GM23338 (cell line): ENCODE measurements around the gene HPS4. TPM values are rescaled to one million over a fixed set of nuclear protein-coding genes. Genes with fewer than 3 reads are reported as not detected.
A peak's percentile ranks its signal among the peaks of the same experiment; 100 is the strongest.

Experiments
- ATAC-seq: fragments of 200-7000 bp; cut with Tn5 transposase; 3 replicates; pipeline ENCODE4 v1.9.1; 2020
- DNase-seq: peaks from one replicate; pipeline ENCODE4 v3.0.0-alpha.2; 2015; ENCODE audit warnings: low spot score
- H2AFZ ChIP-seq: fragments of 200-600 bp; sonication (generic); 2 replicates; pipeline ENCODE4 v1.8.0; 2016; ENCODE audit warnings: antibody characterized with exemption, mild to moderate bottlenecking, moderate library complexity
- H3F3A ChIP-seq: fragments of 200-600 bp; sonication (generic); replicated peaks from 2 replicates; pipeline ENCODE4 v1.8.0; 2017; ENCODE audit warnings: antibody characterized with exemption, mixed run types, low read depth
- H3K27ac ChIP-seq: fragments of 200-600 bp; sonication (generic); 2 replicates; pipeline ENCODE4 v1.6.1; 2016; ENCODE audit warnings: low read depth
- H3K27me3 ChIP-seq: fragments of 200-600 bp; sonication (generic); 2 replicates; pipeline ENCODE4 v1.8.0; 2016; ENCODE audit warnings: mild to moderate bottlenecking, mixed run types, moderate library complexity; ENCODE audit not compliant: insufficient read depth
- H3K36me3 ChIP-seq: fragments of 200-600 bp; sonication (generic); 2 replicates; pipeline ENCODE4 v1.8.0; 2016; ENCODE audit warnings: mild to moderate bottlenecking; ENCODE audit not compliant: insufficient read depth
- H3K4me1 ChIP-seq: fragments of 200-600 bp; sonication (generic); 2 replicates; pipeline ENCODE4 v1.8.0; 2016; ENCODE audit warnings: mild to moderate bottlenecking, moderate library complexity; ENCODE audit not compliant: insufficient read depth
- H3K4me2 ChIP-seq: fragments of 200-600 bp; sonication (generic); 2 replicates; pipeline ENCODE4 v1.7.1; 2017; ENCODE audit warnings: mixed run types
- H3K4me3 ChIP-seq: fragments of 200-600 bp; sonication (generic); 2 replicates; pipeline ENCODE4 v1.6.1; 2016; ENCODE audit warnings: mixed run types
- H3K79me2 ChIP-seq: fragments of 200-600 bp; sonication (generic); replicated peaks from 2 replicates; pipeline ENCODE4 v1.8.0; 2017; ENCODE audit warnings: mild to moderate bottlenecking; ENCODE audit not compliant: insufficient read depth
- H3K9me2 ChIP-seq: fragments of 200-600 bp; sonication (generic); 2 replicates; pipeline ENCODE4 v1.8.0; 2017; ENCODE audit not compliant: insufficient read depth
- H4K20me1 ChIP-seq: fragments of 200-600 bp; sonication (generic); replicated peaks from 2 replicates; pipeline ENCODE4 v1.8.0; 2017; ENCODE audit warnings: mild to moderate bottlenecking; ENCODE audit not compliant: insufficient read depth
- H3K27ac Mint-ChIP-seq: 2 replicates; pipeline ENCODE4 v1.8.0; 2020; ENCODE audit warnings: inconsistent platforms, mild to moderate bottlenecking, moderate library complexity, mixed read lengths
- H3K27me3 Mint-ChIP-seq: 3 replicates; pipeline ENCODE4 v1.8.0; 2022; ENCODE audit warnings: low read depth, mild to moderate bottlenecking, moderate library complexity, mixed read lengths, inconsistent platforms; ENCODE audit not compliant: insufficient read depth, poor library complexity
- H3K36me3 Mint-ChIP-seq: 3 replicates; pipeline ENCODE4 v1.8.0; 2021; ENCODE audit warnings: low read depth, mild to moderate bottlenecking, inconsistent platforms, moderate library complexity, mixed read lengths
- H3K4me1 Mint-ChIP-seq: 3 replicates; pipeline ENCODE4 v1.8.0; 2020; ENCODE audit warnings: mild to moderate bottlenecking, inconsistent platforms, mixed read lengths
- H3K4me3 Mint-ChIP-seq: 3 replicates; pipeline ENCODE4 v1.8.0; 2021; ENCODE audit warnings: moderate library complexity, mild to moderate bottlenecking, inconsistent platforms, mixed read lengths
- H3K9me3 Mint-ChIP-seq: 3 replicates; pipeline ENCODE4 v1.8.0; 2020; ENCODE audit warnings: moderate library complexity, mild to moderate bottlenecking, inconsistent platforms, mixed read lengths
- CREB1 ChIP-seq: fragments of 250-450 bp; sonication (Bioruptor Pico); IDR thresholded peaks from 2 replicates; pipeline ENCODE4 v1.5.0; 2020; ENCODE audit warnings: low read depth, mild to moderate bottlenecking, moderate library complexity
- ETS1 ChIP-seq: IDR thresholded peaks from 2 replicates; pipeline ENCODE4 v1.6.1; 2016; ENCODE audit warnings: antibody characterized with exemption
- EZH2 ChIP-seq: fragments of 200-600 bp; sonication (generic); IDR thresholded peaks from one replicate; pipeline ENCODE4 v1.8.0; 2017; ENCODE audit warnings: antibody characterized with exemption, mild to moderate bottlenecking, low read depth; ENCODE audit not compliant: unreplicated experiment
- EZH2phosphoT487 ChIP-seq: fragments of 200-600 bp; sonication (generic); IDR thresholded peaks from one replicate; pipeline ENCODE4 v1.8.1; 2018; ENCODE audit warnings: antibody characterized with exemption; ENCODE audit not compliant: unreplicated experiment
- JUNB ChIP-seq: IDR thresholded peaks from one replicate; pipeline ENCODE4 v1.6.1; 2016; ENCODE audit warnings: antibody characterized with exemption; ENCODE audit not compliant: unreplicated experiment
- POLR2AphosphoS5 ChIP-seq: IDR thresholded peaks from 2 replicates; pipeline ENCODE4 v1.6.1; 2016; ENCODE audit warnings: antibody characterized with exemption, low read depth
- REST ChIP-seq: IDR thresholded peaks from one replicate; pipeline ENCODE4 v1.6.1; 2018; ENCODE audit warnings: antibody characterized with exemption; ENCODE audit not compliant: unreplicated experiment
- STAT1 ChIP-seq: IDR thresholded peaks from one replicate; pipeline ENCODE4 v1.6.1; 2016; ENCODE audit warnings: antibody characterized with exemption; ENCODE audit not compliant: unreplicated experiment
- ZNF114 ChIP-seq: fragments of 250-450 bp; sonication (Bioruptor Pico); IDR thresholded peaks from 2 replicates; pipeline ENCODE4 v1.5.0; 2020; ENCODE audit warnings: mild to moderate bottlenecking, moderate library complexity
- ZNF462 ChIP-seq: fragments of 250-450 bp; sonication (Bioruptor Pico); IDR thresholded peaks from 2 replicates; pipeline ENCODE4 v1.5.0; 2020; ENCODE audit warnings: mild to moderate bottlenecking, moderate library complexity
- polyA plus RNA-seq: library from polyadenylated mRNA; unstranded; fragments of >200 nt; fragmentation: Nextera tagmentation; extraction: Ambion mirVana; gene quantifications from 2 replicates; pipeline ENCODE4 v1.2.1, GENCODE V29; 2016
- total RNA-seq: library from RNA; depleted of rRNA; stranded (reverse); fragments of >200 nt; shearing (Covaris generic); gene quantifications from 2 replicates; pipeline ENCODE4 v1.2.3, GENCODE V29; 2014

HPS4 gene
- total and polyA plus RNA-seq, 2 experiments from 2014 or later = 20.3 to 49.4 TPM

- Mint-ChIP-seq H3K36me3 (peaks cover 49% of the 10 kb centered on the region), H3K9me3 (no peaks in the 10 kb centered on the region), H3K27me3 (peaks cover 2% of the 10 kb centered on the region), H3K27ac (no peak overlapping the region), H3K4me1 (no peaks in the 10 kb centered on the region), H3K4me3 (no peak overlapping the region)
- DNase-seq (no peak), ATAC-seq (no peak)
- no peak overlapping the region for H3K27ac ChIP-seq
- H3K4me3 ChIP-seq = no peak overlapping the region
- H3K27me3 ChIP-seq = no peaks in the 10 kb centered on the region
- no peaks in the 10 kb centered on the region for H4K20me1 ChIP-seq
- no peaks in the 10 kb centered on the region for H3K9me2 ChIP-seq
- H3F3A ChIP-seq = peaks cover 17% of the 10 kb centered on the region
- H3K36me3 ChIP-seq = peaks cover 37% of the 10 kb centered on the region
- no peaks in the 10 kb centered on the region for H3K79me2 ChIP-seq
- no peak overlapping the region for H3K4me2 ChIP-seq
- no peak overlapping the region for H2AFZ ChIP-seq
- no peaks in the 10 kb centered on the region for H3K4me1 ChIP-seq
- no peak for TF ChIP-seq EZH2phosphoT487
- TF ChIP-seq STAT1 = no peak
- no peak for TF ChIP-seq POLR2AphosphoS5
Measured at GRCh38 chr22:26524870-26525269, 41.3 kb upstream of the HPS4 start.

- H3K4me3 ChIP-seq = no peak overlapping the region
- H2AFZ ChIP-seq = no peak overlapping the region
- no peaks in the 10 kb centered on the region for H3K4me1 ChIP-seq
- peaks cover 27% of the 10 kb centered on the region for H3K36me3 ChIP-seq
- no peak overlapping the region for H3K4me3 Mint-ChIP-seq
- ATAC-seq (no peak), DNase-seq (no peak)
- H3K36me3 Mint-ChIP-seq = peaks cover 32% of the 10 kb centered on the region
- peaks cover 8% of the 10 kb centered on the region for H3F3A ChIP-seq
- H3K9me3 Mint-ChIP-seq = no peaks in the 10 kb centered on the region
- no peaks in the 10 kb centered on the region for H3K4me1 Mint-ChIP-seq
- H3K27me3 Mint-ChIP-seq = peaks cover 2% of the 10 kb centered on the region
- H3K27me3 ChIP-seq = no peaks in the 10 kb centered on the region
- H3K27ac Mint-ChIP-seq = no peak overlapping the region
- no peaks in the 10 kb centered on the region for H4K20me1 ChIP-seq
- no peak overlapping the region for H3K4me2 ChIP-seq
- H3K79me2 ChIP-seq = no peaks in the 10 kb centered on the region
- peak overlapping the region; percentile 63; the same call in 1 of the 2 replicates for H3K27ac ChIP-seq
- no peaks in the 10 kb centered on the region for H3K9me2 ChIP-seq
- TF ChIP-seq STAT1 (no peak), JUNB (no peak), EZH2 (no peak), CREB1 (CRISPR knock-in tag) (no peak), ETS1 (no peak), ZNF114 (no peak), EZH2phosphoT487 (no peak), REST (no peak), ZNF462 (CRISPR knock-in tag) (no peak)
Measured at GRCh38 chr22:26522592-26522991, 39.0 kb upstream of the HPS4 start.
